Naive thymus-derived CD8-positive, alpha-beta T cell (primary cell): ENCODE results near the gene DYRK3. TPM values are rescaled to one million over a fixed set of nuclear protein-coding genes. Genes with fewer than 3 reads are reported as not detected.
"Not testable (repeated sequence)": the region's sequence is repeated elsewhere in the genome, so short reads cannot be mapped to it uniquely, and the experiment has no call there.

Experiments
- ATAC-seq, 2 donors: fragments of 150-1000 bp; cut with Tn5 transposase in 1 of 2; sonication (Bioruptor Pico), chemical (Tn5 transposase) in 1 of 2; 1 replicate in 1 of 2; 2 replicates in 1 of 2; pipeline ENCODE4 v1.10.0; 2021; ENCODE audit warnings: mild to moderate bottlenecking in 2 of 2, moderate library complexity in 2 of 2
- POLR2A ChIA-PET: fragments of 350-600 bp; sonication (Branson Sonifier 250); formaldehyde crosslinking; loops from one replicate; lab custom pipeline; 2021; ENCODE audit warnings: antibody characterized with exemption; lab: Charles Lee
- DNase-seq, 10 donors: peaks; one replicate each; pipeline versions ENCODE4 v3.0.0 to v3.0.0-alpha.2; 2020 to 2022
- H3K27ac Mint-ChIP-seq, 10 donors: one replicate each; pipeline ENCODE4 v1.8.0; 2020 to 2022; ENCODE audit warnings: mild to moderate bottlenecking in 10 of 10, mixed read lengths in 10 of 10, moderate library complexity in 4 of 10, inconsistent platforms in 1 of 10
- H3K27me3 Mint-ChIP-seq, 5 donors: one replicate each; pipeline ENCODE4 v1.8.0; 2021 to 2022; ENCODE audit warnings: mixed read lengths in 5 of 5
- H3K36me3 Mint-ChIP-seq, 3 donors: one replicate each; pipeline ENCODE4 v1.8.0; 2020 to 2022; ENCODE audit warnings: mixed read lengths in 3 of 3, mild to moderate bottlenecking in 2 of 3, inconsistent platforms in 1 of 3
- H3K4me1 Mint-ChIP-seq, 4 donors: one replicate each; pipeline ENCODE4 v1.8.0; 2021 to 2022; ENCODE audit warnings: mixed read lengths in 4 of 4
- H3K4me3 Mint-ChIP-seq, 10 donors: one replicate each; pipeline ENCODE4 v1.8.0; 2020 to 2022; ENCODE audit warnings: mild to moderate bottlenecking in 10 of 10, mixed read lengths in 10 of 10, moderate library complexity in 6 of 10, inconsistent platforms in 1 of 10
- H3K9me3 Mint-ChIP-seq, 9 donors: one replicate each; pipeline ENCODE4 v1.8.0; 2020 to 2022; ENCODE audit warnings: mixed read lengths in 9 of 9, mild to moderate bottlenecking in 3 of 9, inconsistent platforms in 1 of 9, moderate library complexity in 1 of 9
- polyA plus RNA-seq, 3 donors: library from polyadenylated mRNA; unstranded; fragments of 300-500 nt; fragmentation: Illumina TruSeq; gene quantifications; one replicate each; pipeline ENCODE4 v1.2.3, GENCODE V29; 2021
- total RNA-seq, 8 experiments: library from RNA in 2 of 8; stranded (reverse) in 2 of 8; gene quantifications; one replicate each; pipeline ENCODE4 v1.2.3 and lab custom pipeline; 2021 to 2026

The DYRK3 gene
- total and polyA plus RNA-seq, 5 experiments from 2014 or later = 0.22 to 0.34 TPM; not detected in 3

- Mint-ChIP-seq H3K4me3 (peak overlapping the region; percentile 80 to 94 (median 90)), H3K27ac (peak overlapping the region; percentile 68 to 92 (median 87)), H3K27me3 (peaks cover 0 to 8% (median 6%) of the 10 kb centered on the region in 5 donors), H3K36me3 (no peaks in the 10 kb centered on the region), H3K9me3 (no peaks in the 10 kb centered on the region), H3K4me1 (peaks cover 4 to 24% (median 16%) of the 10 kb centered on the region in 4 donors)
- POLR2A ChIA-PET = interaction anchor here (0.6 to 2.1 kb wide), 7 partner anchors 22 to 951 kb away, joined by 3 to 9 read pairs (median 4); partner anchors contain the start of genes EIF2D and IKBKE
- peak; percentile 15 to 18 for ATAC-seq
- DNase-seq = peak; percentile 28 to 82 (median 60)
These were observed 814 bp upstream of the DYRK3 start for GRCh38 chr1:206634365-206635079.

DNA sequence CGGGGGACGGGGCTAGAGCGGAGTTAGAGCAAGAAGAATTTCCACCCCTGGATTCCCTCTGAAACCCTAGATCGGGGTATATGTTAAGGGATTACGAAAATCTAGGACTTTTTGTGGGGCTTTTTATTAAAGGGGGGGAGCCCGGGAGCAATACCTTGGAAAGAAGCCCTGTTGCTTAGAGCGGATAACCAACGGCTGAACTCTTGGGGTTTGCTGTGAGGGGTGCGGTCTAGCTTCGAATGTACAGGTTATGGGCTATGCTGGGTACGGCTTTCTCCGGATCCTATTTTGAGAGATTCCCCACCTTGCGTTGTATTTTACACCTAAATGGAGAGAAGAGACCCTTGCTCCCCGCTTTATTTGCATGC is 626 bp downstream of the DYRK3 start:
- Mint-ChIP-seq H3K27ac (peak overlapping the region in 3 of 10 donors; percentile 13 to 85 (median 82)), H3K4me1 (peaks cover 4 to 24% (median 16%) of the 10 kb centered on the region in 4 donors), H3K36me3 (no peaks in the 10 kb centered on the region), H3K4me3 (peak overlapping the region; percentile 70 to 94 (median 80)), H3K9me3 (no peaks in the 10 kb centered on the region), H3K27me3 (peaks cover 0 to 8% (median 6%) of the 10 kb centered on the region in 5 donors)
- ATAC-seq (peak; percentile 13 to 14), DNase-seq (peak in 2 of 10 donors; percentile 20 to 29)
- POLR2A ChIA-PET = interaction anchor here (1.8 to 2.1 kb wide), 2 partner anchors 24 to 165 kb away, joined by 6 to 9 read pairs; partner anchors contain the start of genes EIF2D and IKBKE

GRCh38 chr1:206636671-206637070 is 1.3 kb downstream of the DYRK3 start:
- Mint-ChIP-seq H3K4me3 (peak overlapping the region in 1 of 10 donors; percentile 34), H3K36me3 (no peaks in the 10 kb centered on the region), H3K27ac (no peak overlapping the region), H3K9me3 (no peaks in the 10 kb centered on the region), H3K27me3 (peaks cover 0 to 6% (median 5%) of the 10 kb centered on the region in 5 donors), H3K4me1 (peaks cover 4 to 24% (median 16%) of the 10 kb centered on the region in 4 donors)
- DNase-seq = no peak
- POLR2A ChIA-PET = interaction anchor here (1.8 kb wide), 1 partner anchor 24 kb away, joined by 6 read pairs; the partner anchor contains the start of gene EIF2D
- ATAC-seq = no peak

DNA sequence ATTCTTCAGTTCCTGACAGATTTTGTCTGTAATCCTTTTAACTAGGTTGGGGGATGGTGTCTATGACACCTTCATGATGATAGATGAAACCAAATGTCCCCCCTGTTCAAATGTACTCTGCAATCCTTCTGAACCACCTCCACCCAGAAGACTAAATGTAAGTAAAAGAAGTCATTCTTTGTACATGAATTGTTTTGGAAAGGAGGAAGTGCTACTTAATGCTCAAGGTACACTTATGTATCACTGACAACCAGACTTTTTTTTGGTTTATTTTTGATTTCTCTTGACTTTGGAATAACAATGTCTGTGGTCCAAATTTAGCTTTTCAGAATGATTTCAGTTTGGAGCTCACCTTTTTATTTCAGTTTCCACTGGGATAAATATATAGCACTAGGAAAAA is 2.3 kb downstream of the DYRK3 start:
- Mint-ChIP-seq H3K36me3 (no peaks in the 10 kb centered on the region), H3K27ac (peak overlapping the region in 1 of 10 donors; percentile 45), H3K4me3 (no peak overlapping the region), H3K27me3 (peaks cover 0 to 6% (median 2%) of the 10 kb centered on the region in 5 donors), H3K9me3 (no peaks in the 10 kb centered on the region), H3K4me1 (peaks cover 4 to 24% (median 16%) of the 10 kb centered on the region in 4 donors)
- ATAC-seq (no peak), DNase-seq (no peak)
- POLR2A ChIA-PET = no interaction called here

GRCh38 chr1:206642074-206642473 is 6.7 kb downstream of the DYRK3 start:
- H3K36me3 Mint-ChIP-seq, H3K9me3 Mint-ChIP-seq, POLR2A ChIA-PET, H3K27me3 Mint-ChIP-seq, H3K4me1 Mint-ChIP-seq, H3K27ac Mint-ChIP-seq, ATAC-seq, H3K4me3 Mint-ChIP-seq, DNase-seq: not testable (repeated sequence)

- DNase-seq = no peak
- Mint-ChIP-seq H3K27ac (no peak overlapping the region), H3K4me3 (no peak overlapping the region), H3K4me1 (no peaks in the 10 kb centered on the region), H3K36me3 (no peaks in the 10 kb centered on the region), H3K9me3 (no peaks in the 10 kb centered on the region), H3K27me3 (peaks cover 0 to 4% (median 0%) of the 10 kb centered on the region in 5 donors)
- no peak for ATAC-seq
- POLR2A ChIA-PET = no interaction called here
These were observed 7.9 kb downstream of the DYRK3 start for GRCh38 chr1:206643118-206643698.

DNA sequence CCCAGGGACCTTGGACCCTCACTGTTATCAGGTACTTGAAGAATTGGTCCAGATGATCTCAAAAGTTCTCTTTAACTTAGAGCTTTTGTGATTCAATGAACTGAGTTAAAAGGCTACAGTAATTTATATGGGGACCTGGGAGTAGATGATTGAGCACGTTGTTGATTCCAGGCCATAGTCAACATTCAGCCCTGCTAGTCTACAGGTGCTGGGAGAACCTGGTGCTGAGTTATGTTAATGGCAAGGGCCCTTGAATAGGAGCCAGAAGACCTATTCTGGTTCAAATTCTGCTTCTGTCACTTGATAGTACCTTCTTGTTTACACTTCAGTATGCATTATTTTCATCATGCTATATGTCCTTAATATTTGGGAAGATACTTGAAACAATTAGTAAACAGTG is 11.2 kb downstream of the DYRK3 start:
- no peaks in the 10 kb centered on the region for H3K4me1 Mint-ChIP-seq
- peaks cover 0 to 3% (median 0%) of the 10 kb centered on the region in 5 donors for H3K27me3 Mint-ChIP-seq
- H3K36me3 Mint-ChIP-seq = no peaks in the 10 kb centered on the region
- ATAC-seq (no peak), DNase-seq (no peak)
- no peaks in the 10 kb centered on the region for H3K9me3 Mint-ChIP-seq
- no peak overlapping the region for H3K27ac Mint-ChIP-seq
- H3K4me3 Mint-ChIP-seq = no peak overlapping the region
- POLR2A ChIA-PET = no interaction called here

DNA sequence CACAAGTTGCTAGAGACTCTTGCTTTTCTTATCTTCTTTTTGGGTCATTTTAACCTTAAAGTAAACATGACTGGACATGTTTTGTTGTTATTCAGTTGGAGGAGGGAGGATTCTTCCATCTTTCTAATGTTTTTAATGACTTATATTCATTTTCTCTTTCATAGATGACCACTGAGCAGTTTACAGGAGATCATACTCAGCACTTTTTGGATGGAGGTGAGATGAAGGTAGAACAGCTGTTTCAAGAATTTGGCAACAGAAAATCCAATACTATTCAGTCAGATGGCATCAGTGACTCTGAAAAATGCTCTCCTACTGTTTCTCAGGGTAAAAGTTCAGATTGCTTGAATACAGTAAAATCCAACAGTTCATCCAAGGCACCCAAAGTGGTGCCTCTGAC is 11.9 kb downstream of the DYRK3 start:
- no peaks in the 10 kb centered on the region for H3K4me1 Mint-ChIP-seq
- H3K9me3 Mint-ChIP-seq = no peaks in the 10 kb centered on the region
- peaks cover 0 to 3% (median 0%) of the 10 kb centered on the region in 5 donors for H3K27me3 Mint-ChIP-seq
- no peak for ATAC-seq
- no peak overlapping the region for H3K4me3 Mint-ChIP-seq
- DNase-seq = no peak
- POLR2A ChIA-PET = no interaction called here
- no peaks in the 10 kb centered on the region for H3K36me3 Mint-ChIP-seq
- no peak overlapping the region for H3K27ac Mint-ChIP-seq

DNA sequence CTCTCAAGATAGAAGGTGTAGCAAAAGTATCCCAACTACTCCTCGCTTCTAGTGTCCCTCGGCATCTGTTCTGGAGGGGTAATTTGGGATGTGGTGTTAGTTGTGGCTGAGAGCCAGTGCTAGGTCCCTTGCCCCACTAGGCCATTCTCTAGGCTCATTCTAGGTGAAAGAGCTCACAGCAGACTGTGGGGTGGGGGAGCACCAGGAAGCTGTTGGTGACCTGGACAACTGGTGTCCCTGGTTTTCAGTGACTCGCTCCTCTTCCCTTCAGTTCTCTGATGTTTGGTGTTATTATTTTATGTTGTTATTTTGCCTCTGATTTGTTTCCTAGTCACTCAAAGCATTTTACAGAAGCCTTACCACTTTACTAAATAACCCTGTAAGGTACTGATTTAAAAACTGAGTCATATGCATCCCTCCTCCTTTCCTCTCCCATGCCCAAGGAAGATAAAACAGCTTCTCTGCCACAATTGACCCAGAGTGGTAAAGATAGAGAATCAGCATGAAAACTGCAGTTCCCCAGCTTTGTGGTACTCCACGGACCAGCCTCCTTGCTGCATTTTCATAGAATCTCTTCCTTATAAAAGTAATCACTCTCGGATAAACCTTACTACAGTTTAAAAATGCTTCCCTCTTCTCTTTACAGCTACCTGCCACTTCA is 14.1 kb downstream of the DYRK3 start:
- ATAC-seq (no peak), DNase-seq (no peak)
- no peaks in the 10 kb centered on the region for H3K4me1 Mint-ChIP-seq
- H3K9me3 Mint-ChIP-seq = no peaks in the 10 kb centered on the region
- H3K4me3 Mint-ChIP-seq = no peak overlapping the region
- H3K27me3 Mint-ChIP-seq = peaks cover 0 to 3% (median 0%) of the 10 kb centered on the region in 5 donors
- no peaks in the 10 kb centered on the region for H3K36me3 Mint-ChIP-seq
- H3K27ac Mint-ChIP-seq = no peak overlapping the region
- POLR2A ChIA-PET = no interaction called here

DNA sequence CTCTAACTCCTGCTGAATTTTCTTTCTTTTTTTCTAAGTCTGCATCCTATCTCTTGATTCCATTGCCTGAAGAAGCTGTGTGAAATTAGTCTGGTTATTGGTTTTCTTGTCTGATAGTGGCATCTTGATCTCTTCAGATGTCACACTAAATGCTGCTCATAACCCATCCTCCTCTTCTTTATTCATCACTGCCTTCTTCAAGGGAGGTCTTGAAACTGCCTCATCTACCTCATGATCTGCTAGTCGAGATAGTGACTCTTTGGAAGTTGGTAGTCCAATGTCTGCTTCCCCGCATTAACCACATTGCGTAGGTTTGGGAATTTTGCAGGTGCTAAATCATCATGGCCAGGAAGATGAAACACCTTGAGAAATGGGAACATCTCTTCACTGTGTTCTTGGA is 15.7 kb downstream of the DYRK3 start:
- Mint-ChIP-seq H3K36me3 (no peaks in the 10 kb centered on the region), H3K27ac (no peak overlapping the region), H3K27me3 (peaks cover 0 to 3% (median 0%) of the 10 kb centered on the region in 5 donors), H3K4me3 (no peak overlapping the region), H3K9me3 (no peaks in the 10 kb centered on the region), H3K4me1 (no peaks in the 10 kb centered on the region)
- POLR2A ChIA-PET = interaction anchor here (0.6 kb wide), 1 partner anchor 64 kb away, joined by 5 read pairs; no protein-coding TSS in a partner anchor
- ATAC-seq (no peak), DNase-seq (no peak)

- Mint-ChIP-seq H3K36me3 (no peaks in the 10 kb centered on the region), H3K4me3 (no peak overlapping the region), H3K9me3 (no peaks in the 10 kb centered on the region), H3K27ac (no peak overlapping the region), H3K27me3 (peaks cover 3 to 10% (median 3%) of the 10 kb centered on the region in 5 donors), H3K4me1 (no peaks in the 10 kb centered on the region)
- POLR2A ChIA-PET = no interaction called here
- ATAC-seq (no peak), DNase-seq (no peak)
These were observed 16.9 kb downstream of the DYRK3 start for GRCh38 chr1:206651958-206652890.
